GM21528 (cell line): ENCODE results near the gene CTXN1.
"Not testable (repeated sequence)": the region's sequence is repeated elsewhere in the genome, so short reads cannot be mapped to it uniquely, and the experiment has no call there.

Experiments used
- ATAC-seq: cut with Tn5 transposase; IDR thresholded peaks from one replicate; pipeline ENCODE4 v1.9.1; 2021; ENCODE audit warnings: mild to moderate bottlenecking, moderate library complexity; ENCODE audit not compliant: unreplicated experiment, low FRiP score

The CTXN1 gene

GRCh38 chr19:7926021-7926726 lies at the start of gene CTXN1:
Gene CTXN1 (minus strand): TSS chr19:7926135. CDS start chr19:7925538, 597 bp downstream.
- ATAC-seq, result no peak

GRCh38 chr19:7975037-7975436 lies 49.1 kb upstream of the CTXN1 start:
- no peak for ATAC-seq

- no peak for ATAC-seq
These were observed 47.9 kb upstream of the CTXN1 start for GRCh38 chr19:7973883-7974282.

- ATAC-seq, result no peak
These were observed 45.9 kb upstream of the CTXN1 start for GRCh38 chr19:7971553-7972520.

- ATAC-seq, result no peak
These were observed 44.9 kb upstream of the CTXN1 start for GRCh38 chr19:7970716-7971448.

- no peak for ATAC-seq
These were observed 43.6 kb upstream of the CTXN1 start for GRCh38 chr19:7969555-7969939.

- ATAC-seq, result no peak
These were observed 43.0 kb upstream of the CTXN1 start for GRCh38 chr19:7968796-7969554.

GRCh38 chr19:7968008-7968795 lies 42.3 kb upstream of the CTXN1 start:
- no peak for ATAC-seq

- no peak for ATAC-seq
These were observed 40.2 kb upstream of the CTXN1 start for GRCh38 chr19:7965921-7966665.

- no peak for ATAC-seq
These were observed 39.4 kb upstream of the CTXN1 start for GRCh38 chr19:7965259-7965841.

GRCh38 chr19:7963566-7963965 lies 37.6 kb upstream of the CTXN1 start:
- no peak for ATAC-seq

GRCh38 chr19:7962644-7963268 lies 36.8 kb upstream of the CTXN1 start:
- no peak for ATAC-seq

- ATAC-seq, result no peak
These were observed 36.1 kb upstream of the CTXN1 start for GRCh38 chr19:7961920-7962626.

GRCh38 chr19:7961082-7961481 lies 35.1 kb upstream of the CTXN1 start:
- ATAC-seq, result not testable (repeated sequence)

GRCh38 chr19:7959211-7959610 lies 33.3 kb upstream of the CTXN1 start:
- ATAC-seq, result no peak

- ATAC-seq, result no peak
These were observed 29.8 kb upstream of the CTXN1 start for GRCh38 chr19:7955696-7956095.

GRCh38 chr19:7953576-7953975 lies 27.6 kb upstream of the CTXN1 start:
- ATAC-seq, result no peak
